Stimulated activated CD4-positive, alpha-beta T cell treated with anti-CD3 and anti-CD28 coated beads, Interleukin-1b, Interleukin-23, amount 100 ng/mL, for 1 hour (primary cell): ENCODE measurements around the gene IL22RA1.

Experiments
- DNase-seq, 2 donors: peaks; one replicate each; pipeline ENCODE4 v3.0.0-alpha.2; 2020; ENCODE audit warnings: low read depth in 2 of 2

Gene IL22RA1

GRCh38 chr1:24142546-24143534, at the start of gene IL22RA1:
Gene IL22RA1, minus strand, starts transcription at chr1:24143140. Its CDS starts 58 bp downstream, at chr1:24143082.
- DNase-seq: no peak

GRCh38 chr1:24191860-24192259, 48.9 kb upstream of the IL22RA1 start:
- DNase-seq: no peak

GRCh38 chr1:24190983-24191461, 48.1 kb upstream of the IL22RA1 start:
- DNase-seq: no peak

DNA sequence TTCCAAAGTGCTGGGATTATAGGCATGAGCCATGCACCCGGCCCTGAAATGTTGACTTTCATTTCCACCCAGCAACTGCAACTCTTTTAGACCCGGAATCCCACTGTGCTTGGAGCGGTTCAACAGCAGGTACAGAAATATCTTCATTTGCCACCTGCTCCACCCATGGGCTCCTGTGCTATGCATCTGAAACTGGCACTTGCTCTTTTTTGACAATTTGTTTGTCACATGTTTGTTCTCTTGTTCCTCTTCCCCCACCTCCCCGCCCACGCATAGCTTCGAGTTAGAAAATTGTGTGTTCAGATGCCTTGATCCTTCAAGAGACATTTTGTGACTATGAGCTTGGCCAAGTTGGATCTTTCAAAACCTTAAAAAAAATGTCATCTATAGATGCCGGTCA, 46.6 kb upstream of the IL22RA1 start:
- no peak for DNase-seq

DNA sequence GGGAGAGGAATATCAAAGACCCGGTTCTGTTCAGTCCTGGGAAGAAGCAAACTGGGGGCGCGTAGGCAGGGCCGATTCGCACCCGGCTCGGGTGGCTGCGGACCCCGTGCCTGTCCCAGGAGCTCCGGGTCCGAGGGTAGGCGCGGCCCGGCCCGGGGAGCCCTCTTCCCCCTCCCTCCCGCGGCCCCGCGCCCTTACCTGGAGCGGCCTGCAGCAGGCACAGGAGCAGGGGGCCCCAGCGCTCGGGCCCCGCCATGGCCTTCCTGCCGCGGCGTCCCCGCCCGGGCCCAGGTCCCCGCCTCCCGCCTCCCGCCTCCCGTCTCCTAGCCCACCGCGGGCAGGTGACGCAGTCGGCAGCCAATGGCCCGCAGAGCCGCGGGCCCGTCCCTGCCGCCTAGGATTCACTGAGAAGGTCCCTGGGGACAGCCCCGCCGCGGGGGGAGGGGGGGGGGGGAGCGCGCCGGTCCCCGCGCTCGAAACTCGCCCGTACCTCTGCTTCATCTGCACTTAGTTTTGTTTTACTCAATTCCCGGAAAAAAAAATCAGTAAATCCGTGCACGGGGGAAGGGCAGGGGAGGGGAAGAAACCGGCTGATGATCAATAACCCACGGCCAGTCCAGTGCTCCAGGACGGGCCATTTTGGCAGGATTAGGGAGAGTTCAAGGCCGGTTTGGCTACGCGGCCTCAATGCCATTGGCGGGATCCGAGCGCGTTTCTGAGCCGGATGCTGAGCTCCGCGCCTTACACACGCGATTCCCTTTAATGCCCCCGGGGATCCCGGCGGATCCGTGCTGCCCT, 44.3 kb upstream of the IL22RA1 start, which contains the start of gene IFNLR1:
Gene IFNLR1, minus strand, starts transcription at position 297 of the 798 bp plus-strand sequence. Its CDS starts 41 bp downstream, at position 256.
- DNase-seq: peak; percentile 16 to 58

GRCh38 chr1:24186711-24186992, 43.7 kb upstream of the IL22RA1 start:
- DNase-seq: no peak

DNA sequence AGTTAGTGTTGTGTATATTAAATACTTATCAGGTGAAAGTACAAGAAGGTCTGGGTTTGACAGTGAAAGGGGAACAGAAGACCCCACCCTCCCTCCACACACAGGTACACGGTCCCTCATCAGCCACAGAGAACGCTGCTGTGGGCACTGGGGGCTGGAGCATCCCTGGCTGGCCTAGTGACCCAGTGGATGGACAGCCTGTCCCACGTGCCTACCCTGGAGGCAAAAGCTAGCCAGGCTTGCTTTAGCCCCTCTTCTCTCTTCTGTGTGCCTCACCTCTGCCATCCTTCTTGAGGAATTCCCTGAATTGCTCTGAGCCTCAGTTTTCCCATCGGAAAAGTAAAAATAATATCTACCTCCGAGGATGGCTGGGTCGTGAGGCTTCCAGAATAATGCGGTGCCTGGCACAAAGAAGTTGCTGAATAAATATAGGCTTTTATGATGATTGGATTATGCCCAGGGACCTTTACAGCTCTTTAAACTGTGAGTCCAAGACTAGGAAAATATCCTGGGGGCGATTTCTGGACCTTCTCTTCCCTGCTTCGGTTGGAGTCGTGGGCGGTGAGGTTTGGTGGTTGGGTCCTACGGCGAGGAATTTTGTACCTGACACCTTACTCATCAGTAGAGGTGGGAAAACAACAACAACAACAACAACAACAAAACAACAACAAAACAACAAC, 43.2 kb upstream of the IL22RA1 start:
- no peak for DNase-seq

GRCh38 chr1:24185076-24185475, 42.1 kb upstream of the IL22RA1 start:
- DNase-seq: no peak

DNA sequence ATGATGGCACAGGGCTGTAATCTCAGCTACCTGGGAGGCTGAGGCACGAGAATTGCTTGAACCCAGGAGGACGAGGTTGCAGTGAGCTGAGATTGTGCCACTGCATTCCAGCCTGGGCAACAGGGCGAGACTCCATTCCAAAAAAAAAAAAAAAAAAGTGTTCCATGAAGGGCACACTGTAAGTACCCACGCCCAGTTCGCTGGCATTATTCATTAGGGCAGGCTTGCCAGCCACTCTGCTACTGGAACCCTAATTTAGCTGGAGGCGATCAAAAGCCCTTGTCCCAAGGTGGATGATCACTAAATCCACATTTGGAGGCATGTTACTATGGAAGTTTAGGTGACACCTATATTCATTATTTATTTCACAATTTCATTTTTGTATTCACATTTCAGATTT, 39.1 kb upstream of the IL22RA1 start:
- DNase-seq: no peak

- DNase-seq: no peak
These were observed 38.7 kb upstream of the IL22RA1 start for GRCh38 chr1:24181619-24182018.

DNA sequence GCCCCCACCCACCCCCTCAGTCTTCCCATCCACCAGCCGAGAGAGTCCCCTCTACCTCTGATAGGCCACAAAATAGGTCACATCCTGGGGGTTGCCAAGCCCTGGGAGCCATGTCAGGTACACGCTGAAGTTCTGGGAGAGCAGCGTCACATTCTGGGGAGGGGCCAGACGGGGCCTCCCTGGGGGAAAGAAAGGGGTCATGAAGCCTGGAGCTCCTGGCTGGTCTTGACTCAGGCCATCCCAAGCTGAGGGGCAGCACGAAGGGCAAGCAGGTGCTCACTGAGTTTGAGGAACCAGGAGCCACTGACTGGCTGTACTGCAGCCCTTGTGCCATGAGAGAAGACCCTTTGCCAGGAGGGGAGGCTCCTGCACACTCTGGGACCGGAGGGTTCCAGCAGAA, 37.7 kb upstream of the IL22RA1 start:
- no peak for DNase-seq

GRCh38 chr1:24179251-24179840, 36.4 kb upstream of the IL22RA1 start:
- no peak for DNase-seq

DNA sequence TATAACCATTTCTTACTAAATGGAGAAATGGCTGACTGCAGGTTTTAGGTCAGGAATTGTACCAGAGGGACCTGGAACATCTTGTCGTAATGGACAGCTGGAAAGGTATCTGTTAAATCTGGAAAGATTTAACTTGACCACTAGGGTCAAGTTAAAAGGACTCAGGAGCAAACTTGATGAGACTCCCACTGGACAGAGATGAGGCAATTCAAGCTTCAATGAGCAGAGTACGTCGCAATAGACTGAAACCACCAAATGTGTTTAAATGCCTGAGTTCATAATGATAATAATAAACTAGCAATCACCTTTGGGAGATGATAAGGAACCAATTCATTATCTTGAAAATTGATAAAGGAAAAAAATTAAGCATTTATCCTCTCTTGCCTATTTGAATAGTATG, 35.5 kb upstream of the IL22RA1 start:
- no peak for DNase-seq

DNA sequence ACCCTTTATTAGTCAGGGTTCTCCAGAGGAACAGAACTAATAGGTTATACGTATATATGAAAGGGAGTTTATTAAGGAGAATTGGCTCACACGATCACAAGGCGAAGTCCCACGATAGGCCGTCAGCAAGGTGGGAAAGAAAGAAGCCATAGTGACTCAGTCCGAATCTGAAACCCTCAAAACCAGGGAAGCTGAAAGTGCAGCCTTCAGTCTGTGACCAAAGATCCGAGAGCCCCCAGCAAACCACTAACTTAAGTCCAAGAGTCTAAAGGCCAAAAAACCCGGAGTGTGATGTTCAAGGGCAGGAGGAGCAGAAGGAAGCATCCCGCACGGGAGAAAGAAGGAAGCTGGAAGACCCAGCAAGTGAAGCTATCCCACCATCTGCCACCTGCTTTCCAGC, 34.2 kb upstream of the IL22RA1 start:
- no peak for DNase-seq

DNA sequence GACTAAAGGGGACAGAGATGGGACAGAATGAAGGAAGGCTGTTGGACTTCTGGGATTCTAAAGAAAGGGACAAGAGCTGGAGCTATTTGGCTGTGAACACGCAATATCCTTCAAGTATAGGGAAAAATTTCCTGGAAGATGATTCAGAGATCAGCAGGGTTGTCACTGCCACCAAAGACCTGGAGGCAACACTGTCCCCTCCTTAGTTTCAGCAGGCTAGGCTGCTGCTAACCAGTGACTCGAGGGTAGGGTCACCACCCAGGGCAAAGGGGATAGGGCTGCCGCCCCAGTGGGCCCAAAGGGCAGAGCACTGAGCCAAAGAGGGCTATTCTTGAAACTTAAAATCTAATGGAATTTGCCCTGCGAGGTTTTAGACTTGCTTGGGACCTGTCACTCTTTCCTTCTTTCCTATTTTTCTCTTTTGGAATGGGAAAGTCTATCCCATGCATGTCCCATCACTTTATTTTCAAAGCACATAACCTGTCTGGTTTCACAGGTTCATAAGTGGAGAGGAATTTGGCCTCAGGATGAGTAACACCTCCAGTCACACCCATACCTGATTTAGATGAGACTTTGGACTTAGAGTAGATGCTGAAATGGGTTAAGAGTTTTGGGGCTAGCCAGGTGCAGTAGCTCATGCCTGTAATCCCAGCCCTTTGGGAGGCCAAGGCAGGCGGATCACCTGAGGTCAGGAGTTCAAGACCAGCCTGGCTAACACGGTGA, 32.3 kb upstream of the IL22RA1 start:
- DNase-seq: no peak

DNA sequence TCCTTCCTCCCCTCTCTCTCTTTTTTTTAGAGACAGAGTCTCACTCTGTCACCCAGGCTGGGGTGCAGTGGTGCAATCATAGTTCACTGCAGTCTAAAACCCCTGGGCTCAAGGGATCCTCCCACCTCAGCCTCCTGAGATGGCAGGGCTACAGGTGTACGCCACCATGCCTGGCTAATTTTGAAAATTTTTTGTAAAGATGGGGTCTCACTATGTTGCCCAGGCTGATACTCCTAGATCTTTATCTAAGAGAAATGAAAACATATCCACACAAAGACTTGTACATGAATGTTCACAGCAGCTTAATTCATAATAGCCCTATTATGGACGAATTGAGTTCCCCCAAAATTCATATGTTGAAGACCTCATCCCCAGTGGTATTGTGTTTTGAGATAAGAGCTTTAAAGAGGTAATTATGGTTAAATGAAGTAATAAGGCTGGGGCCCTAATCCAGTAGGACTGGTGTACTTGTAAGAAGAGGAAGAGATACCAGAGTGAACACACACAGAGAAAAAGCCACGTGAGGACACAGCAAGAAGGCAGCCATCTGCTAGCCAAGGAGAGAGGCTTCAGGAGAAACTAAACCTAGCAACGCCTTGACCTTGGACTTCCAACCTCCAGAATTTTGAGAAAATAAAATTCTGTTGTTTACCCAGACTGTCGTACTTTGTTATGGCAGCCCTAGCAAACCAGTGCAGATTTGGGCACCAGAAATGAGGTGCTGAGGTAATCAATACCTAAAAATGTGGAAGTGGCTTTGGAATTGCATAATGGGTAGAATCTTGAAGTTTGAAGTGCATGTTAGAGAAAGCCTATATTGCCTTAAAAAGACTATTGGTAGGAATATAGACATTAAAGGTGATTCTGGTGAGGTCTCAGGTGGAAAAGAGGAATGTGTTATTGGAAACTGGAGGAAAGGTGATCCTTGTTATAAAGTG, 31.0 kb upstream of the IL22RA1 start:
- DNase-seq: no peak

- DNase-seq: no peak
These were observed 29.7 kb upstream of the IL22RA1 start for GRCh38 chr1:24172598-24172997.

DNA sequence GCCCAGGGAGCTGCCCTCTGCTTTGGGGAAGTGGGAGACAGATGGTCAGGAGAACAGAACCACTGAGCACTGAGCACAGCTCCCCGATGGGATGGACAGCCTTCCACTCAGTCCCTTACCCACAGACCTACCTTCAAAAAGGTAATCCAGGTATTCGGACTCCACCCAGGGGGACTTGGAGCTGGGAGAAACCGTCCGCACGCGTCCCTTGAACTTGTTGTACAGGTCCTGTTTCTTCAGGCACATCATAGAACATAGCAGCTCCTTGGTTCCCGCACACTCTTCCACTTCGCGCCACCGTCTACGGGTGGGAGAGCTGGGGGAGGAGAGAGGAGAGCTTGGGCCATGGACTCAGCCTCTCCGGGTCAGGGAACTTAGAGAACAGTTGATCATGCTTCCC, 26.3 kb upstream of the IL22RA1 start:
- no peak for DNase-seq

DNA sequence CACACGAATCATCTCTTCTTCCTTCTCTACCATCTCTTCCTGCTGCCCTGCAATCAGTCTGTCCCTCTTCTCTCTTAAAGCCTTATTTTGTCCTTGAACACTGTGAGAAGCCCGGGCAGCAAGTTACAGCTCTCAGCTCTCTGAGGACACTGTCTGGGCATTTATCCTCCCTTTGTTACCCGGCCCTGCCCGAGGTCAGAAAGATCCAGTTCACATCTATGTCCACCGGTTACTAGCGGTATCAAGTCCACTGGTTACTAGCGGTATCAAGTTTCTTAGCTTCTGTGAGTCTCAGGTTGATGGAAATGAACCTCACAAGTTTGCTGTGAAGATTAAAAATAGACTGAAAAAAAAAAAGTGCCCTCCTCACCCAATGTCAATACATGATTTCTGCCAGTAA, 25.3 kb upstream of the IL22RA1 start:
- DNase-seq: no peak

GRCh38 chr1:24167008-24167407, 24.1 kb upstream of the IL22RA1 start:
- DNase-seq: no peak
